Measurements from ENCODE around the gene EXOC3L4.

DNA sequence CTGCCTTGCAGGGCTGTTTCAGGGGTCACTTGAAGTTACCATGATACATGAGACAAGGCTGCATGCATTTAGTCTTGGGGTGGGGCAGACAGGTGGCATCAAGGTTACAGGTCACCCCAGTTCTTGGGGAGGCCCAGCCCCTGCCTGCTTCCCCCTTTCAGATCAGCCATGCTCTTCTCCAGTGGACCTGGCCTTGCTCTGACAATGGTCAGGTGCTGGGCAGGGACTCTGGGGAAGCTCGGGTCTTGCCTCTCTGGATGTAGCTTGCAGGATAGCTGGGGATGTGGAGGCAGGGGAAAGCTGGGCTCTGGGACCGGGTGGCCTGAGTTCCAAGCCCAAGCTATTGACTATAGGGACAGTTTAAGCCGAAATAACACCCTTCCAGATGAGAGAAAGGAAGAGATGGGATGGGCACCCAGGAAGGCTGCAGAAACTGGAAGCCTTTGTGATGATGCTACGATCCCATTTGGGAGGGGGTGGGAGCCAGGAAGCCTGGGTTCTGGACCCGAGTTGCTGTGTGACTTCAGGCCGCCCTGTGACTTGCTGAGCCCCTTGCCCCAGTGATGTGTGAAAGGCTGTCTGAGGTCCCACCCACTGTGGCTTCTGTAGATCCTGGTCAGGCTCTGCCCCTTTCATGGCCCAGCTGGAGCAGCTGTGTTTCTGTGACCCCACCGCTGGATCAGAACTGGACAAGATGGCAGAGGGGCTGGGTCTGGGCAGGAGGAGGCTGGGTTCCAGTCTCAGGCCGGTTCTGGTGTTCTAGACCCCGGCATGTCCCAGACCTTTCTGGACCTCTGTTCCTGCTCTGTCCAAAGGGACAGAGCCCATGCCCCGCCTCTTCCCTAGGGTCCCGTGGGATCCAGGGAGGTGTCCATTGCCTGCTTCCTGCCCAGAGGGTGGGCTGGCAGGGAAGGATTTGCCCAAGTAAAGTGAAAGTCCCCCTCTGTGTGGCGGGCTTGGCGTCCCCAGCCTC is 30.9 kb downstream of the EXOC3L4 start:
- TF ChIP-seq, protein P1, sequence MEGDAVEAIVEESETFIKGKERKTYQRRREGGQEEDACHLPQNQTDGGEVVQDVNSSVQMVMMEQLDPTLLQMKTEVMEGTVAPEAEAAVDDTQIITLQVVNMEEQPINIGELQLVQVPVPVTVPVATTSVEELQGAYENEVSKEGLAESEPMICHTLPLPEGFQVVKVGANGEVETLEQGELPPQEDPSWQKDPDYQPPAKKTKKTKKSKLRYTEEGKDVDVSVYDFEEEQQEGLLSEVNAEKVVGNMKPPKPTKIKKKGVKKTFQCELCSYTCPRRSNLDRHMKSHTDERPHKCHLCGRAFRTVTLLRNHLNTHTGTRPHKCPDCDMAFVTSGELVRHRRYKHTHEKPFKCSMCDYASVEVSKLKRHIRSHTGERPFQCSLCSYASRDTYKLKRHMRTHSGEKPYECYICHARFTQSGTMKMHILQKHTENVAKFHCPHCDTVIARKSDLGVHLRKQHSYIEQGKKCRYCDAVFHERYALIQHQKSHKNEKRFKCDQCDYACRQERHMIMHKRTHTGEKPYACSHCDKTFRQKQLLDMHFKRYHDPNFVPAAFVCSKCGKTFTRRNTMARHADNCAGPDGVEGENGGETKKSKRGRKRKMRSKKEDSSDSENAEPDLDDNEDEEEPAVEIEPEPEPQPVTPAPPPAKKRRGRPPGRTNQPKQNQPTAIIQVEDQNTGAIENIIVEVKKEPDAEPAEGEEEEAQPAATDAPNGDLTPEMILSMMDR (IDR thresholded peaks at IDR 0.05; ENCODE audit: low read depth, low read length, missing input control) = no peak
- TF ChIP-seq, protein P2, sequence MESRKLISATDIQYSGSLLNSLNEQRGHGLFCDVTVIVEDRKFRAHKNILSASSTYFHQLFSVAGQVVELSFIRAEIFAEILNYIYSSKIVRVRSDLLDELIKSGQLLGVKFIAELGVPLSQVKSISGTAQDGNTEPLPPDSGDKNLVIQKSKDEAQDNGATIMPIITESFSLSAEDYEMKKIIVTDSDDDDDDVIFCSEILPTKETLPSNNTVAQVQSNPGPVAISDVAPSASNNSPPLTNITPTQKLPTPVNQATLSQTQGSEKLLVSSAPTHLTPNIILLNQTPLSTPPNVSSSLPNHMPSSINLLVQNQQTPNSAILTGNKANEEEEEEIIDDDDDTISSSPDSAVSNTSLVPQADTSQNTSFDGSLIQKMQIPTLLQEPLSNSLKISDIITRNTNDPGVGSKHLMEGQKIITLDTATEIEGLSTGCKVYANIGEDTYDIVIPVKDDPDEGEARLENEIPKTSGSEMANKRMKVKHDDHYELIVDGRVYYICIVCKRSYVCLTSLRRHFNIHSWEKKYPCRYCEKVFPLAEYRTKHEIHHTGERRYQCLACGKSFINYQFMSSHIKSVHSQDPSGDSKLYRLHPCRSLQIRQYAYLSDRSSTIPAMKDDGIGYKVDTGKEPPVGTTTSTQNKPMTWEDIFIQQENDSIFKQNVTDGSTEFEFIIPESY (IDR thresholded peaks at IDR 0.05) = no peak
- TF ChIP-seq, protein P3, sequence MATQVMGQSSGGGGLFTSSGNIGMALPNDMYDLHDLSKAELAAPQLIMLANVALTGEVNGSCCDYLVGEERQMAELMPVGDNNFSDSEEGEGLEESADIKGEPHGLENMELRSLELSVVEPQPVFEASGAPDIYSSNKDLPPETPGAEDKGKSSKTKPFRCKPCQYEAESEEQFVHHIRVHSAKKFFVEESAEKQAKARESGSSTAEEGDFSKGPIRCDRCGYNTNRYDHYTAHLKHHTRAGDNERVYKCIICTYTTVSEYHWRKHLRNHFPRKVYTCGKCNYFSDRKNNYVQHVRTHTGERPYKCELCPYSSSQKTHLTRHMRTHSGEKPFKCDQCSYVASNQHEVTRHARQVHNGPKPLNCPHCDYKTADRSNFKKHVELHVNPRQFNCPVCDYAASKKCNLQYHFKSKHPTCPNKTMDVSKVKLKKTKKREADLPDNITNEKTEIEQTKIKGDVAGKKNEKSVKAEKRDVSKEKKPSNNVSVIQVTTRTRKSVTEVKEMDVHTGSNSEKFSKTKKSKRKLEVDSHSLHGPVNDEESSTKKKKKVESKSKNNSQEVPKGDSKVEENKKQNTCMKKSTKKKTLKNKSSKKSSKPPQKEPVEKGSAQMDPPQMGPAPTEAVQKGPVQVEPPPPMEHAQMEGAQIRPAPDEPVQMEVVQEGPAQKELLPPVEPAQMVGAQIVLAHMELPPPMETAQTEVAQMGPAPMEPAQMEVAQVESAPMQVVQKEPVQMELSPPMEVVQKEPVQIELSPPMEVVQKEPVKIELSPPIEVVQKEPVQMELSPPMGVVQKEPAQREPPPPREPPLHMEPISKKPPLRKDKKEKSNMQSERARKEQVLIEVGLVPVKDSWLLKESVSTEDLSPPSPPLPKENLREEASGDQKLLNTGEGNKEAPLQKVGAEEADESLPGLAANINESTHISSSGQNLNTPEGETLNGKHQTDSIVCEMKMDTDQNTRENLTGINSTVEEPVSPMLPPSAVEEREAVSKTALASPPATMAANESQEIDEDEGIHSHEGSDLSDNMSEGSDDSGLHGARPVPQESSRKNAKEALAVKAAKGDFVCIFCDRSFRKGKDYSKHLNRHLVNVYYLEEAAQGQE (IDR thresholded peaks at IDR 0.05) = no peak

All from liver (tissue), 2 donors.